NCI-H1105 (cell line): ENCODE data around the gene HSD17B14.
"Not testable (repeated sequence)": the region's sequence is repeated elsewhere in the genome, so short reads cannot be mapped to it uniquely, and the experiment has no call there.

Experiments used
- DNase-seq: peaks from one replicate; lab custom pipeline; 2025; lab: John Stamatoyannopoulos, UW

The HSD17B14 gene

GRCh38 chr19:48836089-48837017 lies at the start of gene HSD17B14:
TSS of gene HSD17B14 (minus strand) at chr19:48836491. CDS start at chr19:48836411, 80 bp downstream.
- DNase-seq, result peak; percentile 20

GRCh38 chr19:48883726-48884125 lies 47.4 kb upstream of the HSD17B14 start:
- DNase-seq, result no peak

- DNase-seq, result no peak
Observed at GRCh38 chr19:48881741-48882657, 45.7 kb upstream of the HSD17B14 start.

GRCh38 chr19:48879696-48880095 lies 43.4 kb upstream of the HSD17B14 start:
- not testable (repeated sequence) for DNase-seq

GRCh38 chr19:48879025-48879637 lies 42.8 kb upstream of the HSD17B14 start:
- no peak for DNase-seq

- DNase-seq, result no peak
Observed at GRCh38 chr19:48878196-48879024, 42.1 kb upstream of the HSD17B14 start.

GRCh38 chr19:48877855-48878195 lies 41.5 kb upstream of the HSD17B14 start:
- DNase-seq, result no peak

- not testable (repeated sequence) for DNase-seq
Observed at GRCh38 chr19:48876043-48876981, 40.0 kb upstream of the HSD17B14 start.

GRCh38 chr19:48874303-48875135 lies 38.2 kb upstream of the HSD17B14 start:
- DNase-seq, result peak; percentile 62

- DNase-seq, result no peak
Observed at GRCh38 chr19:48873476-48874302, 37.4 kb upstream of the HSD17B14 start.

- peak; percentile 33 for DNase-seq
Observed at GRCh38 chr19:48872884-48873475, 36.7 kb upstream of the HSD17B14 start.

- peak; percentile 95 for DNase-seq
Observed at GRCh38 chr19:48872182-48872883, 36.0 kb upstream of the HSD17B14 start, which contains the start of gene PPP1R15A. TSS of gene PPP1R15A (plus strand) at chr19:48872421. CDS start at chr19:48873234, 813 bp downstream.

GRCh38 chr19:48871471-48872181 lies 35.3 kb upstream of the HSD17B14 start:
- DNase-seq, result not testable (repeated sequence)

- no peak for DNase-seq
Observed at GRCh38 chr19:48870048-48870447, 33.8 kb upstream of the HSD17B14 start.

- no peak for DNase-seq
Observed at GRCh38 chr19:48868114-48868886, 32.0 kb upstream of the HSD17B14 start, which contains the start of gene PLEKHA4. TSS of gene PLEKHA4 (minus strand) at chr19:48868617. CDS start at chr19:48867620, 997 bp downstream.

GRCh38 chr19:48867746-48868113 lies 31.4 kb upstream of the HSD17B14 start:
- DNase-seq, result no peak
